Testis (tissue), 2 donors: Measurements from ENCODE around the gene FBXO38.

Experiments
- CTCF ChIP-seq, 3 experiments: fragments of 450-650 bp in 2 of 3; fragments of 200-600 bp in 1 of 3; sonication (generic) in 1 of 3; IDR thresholded peaks; one replicate each; pipeline ENCODE4 v1.5.1; 2016 to 2019; ENCODE audit warnings: antibody characterized with exemption in 3 of 3, mild to moderate bottlenecking in 2 of 3, moderate library complexity in 1 of 3
- POLR2A ChIP-seq: fragments of 450-650 bp; IDR thresholded peaks from one replicate; pipeline ENCODE4 v1.6.1; 2017; ENCODE audit warnings: antibody characterized with exemption, mild to moderate bottlenecking, moderate library complexity

DNA sequence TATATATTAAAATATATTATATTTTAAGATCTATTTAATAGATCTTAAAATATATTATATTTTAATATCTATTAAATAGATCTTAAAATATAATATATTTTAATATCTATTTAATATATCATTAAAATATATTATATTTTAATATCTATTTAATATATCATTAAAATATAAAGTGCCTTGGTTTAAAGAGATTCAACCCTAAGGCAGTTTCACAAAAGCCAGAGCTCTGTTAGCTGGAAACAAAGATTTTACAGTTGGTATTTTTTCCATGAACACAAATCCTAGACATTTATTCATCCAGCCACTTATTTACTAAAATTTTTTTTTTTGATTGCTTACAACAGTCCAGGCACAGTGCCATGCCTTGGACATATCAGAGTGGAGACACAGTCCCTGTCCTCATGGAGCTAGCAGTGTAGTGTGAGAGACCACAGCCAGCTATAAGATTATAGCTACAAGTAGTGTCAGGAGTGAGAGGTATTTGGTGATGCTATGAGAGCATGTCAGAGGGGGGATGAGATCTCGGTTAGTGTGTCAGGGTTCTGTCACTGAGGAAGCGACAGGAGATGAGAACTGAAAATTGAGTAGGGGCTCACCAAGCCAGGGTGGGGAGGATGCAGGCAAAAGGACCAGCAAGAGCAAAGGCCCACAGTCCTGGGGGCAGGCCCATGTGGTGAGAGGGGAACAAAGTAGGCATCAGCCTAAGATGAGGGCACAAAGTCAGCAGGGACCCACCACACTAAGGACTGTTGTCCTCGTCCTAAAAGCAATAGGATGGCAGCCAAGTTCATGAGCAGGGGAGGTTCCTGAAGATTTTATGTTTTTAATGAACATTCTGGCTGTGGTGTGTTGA is 74.5 kb downstream of the FBXO38 start:
- TF ChIP-seq CTCF (IDR thresholded peaks at IDR 0.05) (no peak), POLR2A (no peak)
